GM12878 (cell line): Measurements from ENCODE around the gene GDNF. TPM values are rescaled to one million over a fixed set of nuclear protein-coding genes. Genes with fewer than 3 reads are reported as not detected.

ENCODE experiments used
- ATAC-seq: fragments of 200-7000 bp; cut with Tn5 transposase; 3 replicates; pipeline ENCODE4 v1.9.1; 2020; ENCODE audit warnings: mild to moderate bottlenecking, moderate library complexity
- BruUV-seq: library from RNA; stranded (reverse); fragments of 400-500 nt; replicated peaks from 2 replicates; lab custom pipeline; 2021; lab: Mats Ljungman, UMichigan
- CTCF ChIA-PET: fragments of 300-600 bp; sonication (Branson Sonifier 250); formaldehyde crosslinking; extraction: SDS; loops from one replicate; lab custom pipeline; 2021; ENCODE audit warnings: inconsistent platforms; lab: Yijun Ruan, JAX
- POLR2A ChIA-PET: fragments of 350-600 bp; formaldehyde crosslinking; extraction: SDS; loops from one replicate; lab custom pipeline; 2021; ENCODE audit warnings: inconsistent platforms; lab: Charles Lee
- RAD21 ChIA-PET: fragments of 300-600 bp; sonication (Branson Sonifier 250); formaldehyde crosslinking; loops from one replicate; lab custom pipeline; 2023; ENCODE audit warnings: antibody characterized with exemption; ENCODE audit not compliant: unreplicated experiment; lab: Charles Lee
- SMC1A ChIA-PET: fragments of 300-600 bp; sonication (Branson Sonifier 250); formaldehyde crosslinking; loops from one replicate; lab custom pipeline; 2023; ENCODE audit not compliant: unreplicated experiment, uncharacterized antibody; lab: Charles Lee
- DNase-seq: peaks from one replicate; pipeline ENCODE4 v3.0.0-alpha.2; 2011; ENCODE audit warnings: low read depth, low spot score
- FAIRE-seq: peaks from 3 replicates; lab custom pipeline; 2011; peaks lifted over from hg19 to GRCh38; lab: Jason Lieb, UNC
- H2AFZ ChIP-seq: 2 replicates; pipeline ENCODE4 v1.6.0; 2011; ENCODE audit warnings: low read depth, low read length, control low read depth; ENCODE audit not compliant: control insufficient read depth
- H3K27ac ChIP-seq: 2 replicates; pipeline ENCODE4 v1.5.1; 2011; ENCODE audit warnings: control low read depth; ENCODE audit not compliant: control insufficient read depth, insufficient read depth
- H3K27me3 ChIP-seq, 2 experiments: replicated peaks in 1 of 2; 2 replicates each; pipeline versions ENCODE4 v1.6.0 to v1.6.1; 2011; ENCODE audit warnings: low read length in 1 of 2; ENCODE audit not compliant: control insufficient read depth in 2 of 2, insufficient read depth in 2 of 2
- H3K36me3 ChIP-seq, 2 experiments: 2 replicates each; pipeline ENCODE4 v1.5.1; 2011; ENCODE audit warnings: low read length in 1 of 2; ENCODE audit not compliant: control insufficient read depth in 2 of 2, insufficient read depth in 2 of 2
- H3K4me1 ChIP-seq: 2 replicates; pipeline ENCODE4 v1.6.1; 2011; ENCODE audit warnings: mild to moderate bottlenecking, low read length, moderate library complexity, mixed read lengths; ENCODE audit not compliant: control insufficient read depth, insufficient read depth
- H3K4me2 ChIP-seq: 2 replicates; pipeline ENCODE4 v1.6.0; 2011; ENCODE audit warnings: control low read depth; ENCODE audit not compliant: control insufficient read depth, insufficient read depth
- H3K4me3 ChIP-seq: fragments of 200-600 bp; sonication (generic); 2 replicates; pipeline ENCODE4 v1.5.1; 2016
- H3K79me2 ChIP-seq: 2 replicates; pipeline ENCODE4 v1.6.0; 2011; ENCODE audit warnings: low read length; ENCODE audit not compliant: control insufficient read depth, insufficient read depth
- H3K9ac ChIP-seq: 2 replicates; pipeline ENCODE4 v1.8.0; 2011; ENCODE audit warnings: low read length, control low read depth, mixed read lengths; ENCODE audit not compliant: control insufficient read depth, insufficient read depth
- H3K9me3 ChIP-seq: replicated peaks from 3 replicates; pipeline ENCODE4 v1.5.1; 2011; ENCODE audit warnings: mild to moderate bottlenecking, low read length; ENCODE audit not compliant: control insufficient read depth, insufficient read depth
- H4K20me1 ChIP-seq: 2 replicates; pipeline ENCODE4 v1.6.0; 2011; ENCODE audit not compliant: control insufficient read depth, insufficient read depth
- EED ChIP-seq: sonication (generic); IDR thresholded peaks from 2 replicates; pipeline ENCODE4 v1.6.1; 2016; ENCODE audit warnings: antibody characterized with exemption, low read depth
- EP300 ChIP-seq, 2 experiments: fragments of 150-350 bp in 1 of 2; IDR thresholded peaks; 2 replicates each; pipeline ENCODE4 v1.6.1; 2011 to 2012; ENCODE audit warnings: low read depth in 2 of 2, low read length in 2 of 2, borderline replicate concordance in 1 of 2, improper control_type of control experiment in 1 of 2, inconsistent platforms in 1 of 2; ENCODE audit not compliant: control insufficient read depth in 1 of 2
- ESRRA ChIP-seq: IDR thresholded peaks from 2 replicates; pipeline ENCODE4 v1.6.1; 2012; ENCODE audit warnings: mild to moderate bottlenecking, low read length, improper control_type of control experiment
- IKZF1 ChIP-seq: fragments of 450-650 bp; conservative IDR thresholded peaks from 2 replicates; pipeline ENCODE4 v1.6.1; 2017; ENCODE audit warnings: antibody characterized with exemption, mild to moderate bottlenecking
- MEF2A ChIP-seq: IDR thresholded peaks from 2 replicates; pipeline ENCODE4 v1.6.1; 2011; ENCODE audit warnings: low read depth, mild to moderate bottlenecking, low read length, moderate library complexity; ENCODE audit not compliant: insufficient read depth
- NFXL1 ChIP-seq: fragments of 450-650 bp; IDR thresholded peaks from 2 replicates; pipeline ENCODE4 v1.6.1; 2017; ENCODE audit warnings: antibody characterized with exemption, mild to moderate bottlenecking, borderline replicate concordance
- NFYA ChIP-seq: IDR thresholded peaks from 2 replicates; pipeline ENCODE4 v1.6.1; 2011; ENCODE audit warnings: low read depth, mild to moderate bottlenecking, low read length, improper control_type of control experiment, borderline replicate concordance
- POU2F2 ChIP-seq: IDR thresholded peaks from 3 replicates; pipeline ENCODE4 v1.6.1; 2011; ENCODE audit warnings: low read depth, mild to moderate bottlenecking, low read length, borderline replicate concordance
- WRNIP1 ChIP-seq: IDR thresholded peaks from 2 replicates; pipeline ENCODE4 v1.6.1; 2011; ENCODE audit warnings: low read depth, low read length, improper control_type of control experiment, borderline replicate concordance
- ZBED1 ChIP-seq: IDR thresholded peaks from 2 replicates; pipeline ENCODE4 v1.6.1; 2016; ENCODE audit warnings: borderline replicate concordance
- ZNF207 ChIP-seq: fragments of 450-650 bp; IDR thresholded peaks from 2 replicates; pipeline ENCODE4 v1.6.1; 2014; ENCODE audit warnings: antibody characterized with exemption, mild to moderate bottlenecking, borderline replicate concordance
- WGBS: methylation state at CpG from one replicate; pipeline ENCODE4 v1.1.6; 2016; ENCODE audit warnings: low lambda C conversion rate; ENCODE audit not compliant: insufficient replicate concordance, insufficient coverage; ENCODE audit errors: missing lambda C conversion rate; 5-methylcytosine and 5-hydroxymethylcytosine counted together
- in situ Hi-C: fragments of 300-500 bp; cut with MboI; formaldehyde crosslinking; loops from 9 replicates; pipeline ENCODE4 v1.14.3; 2018; ENCODE audit warnings: mixed read lengths
- intact Hi-C: fragments of 100-400 bp; cut with micrococcal nuclease; formaldehyde crosslinking; loops from one replicate; pipeline ENCODE4 v1.14.2; 2022; ENCODE audit not compliant: unreplicated experiment
- polyA plus RNA-seq, 11 experiments: library from polyadenylated mRNA; depleted of rRNA in 4 of 11; unstranded in 6 of 11; stranded (reverse) in 5 of 11; fragments of >200 nt; fragmentation: Nextera tagmentation in 4 of 11; fragmentation: Illumina TruSeq in 1 of 11; extraction: Ambion mirVana in 4 of 11; extraction: Trizol in 1 of 11; gene quantifications; 1 replicate in 1 of 11; 2 replicates in 10 of 11; pipeline versions ENCODE4 v1.2.1 to v1.2.3, GENCODE V29; 2011 to 2016; ENCODE audit warnings: inconsistent platforms in 2 of 11, missing spikeins in 2 of 11, low read depth in 1 of 11
- total RNA-seq, 4 experiments: library from RNA; depleted of rRNA in 3 of 4; stranded (reverse); fragments of >200 nt in 3 of 4; fragmentation: Illumina TruSeq in 1 of 4; extraction: Trizol in 1 of 4; gene quantifications; 2 replicates each; pipeline versions ENCODE4 v1.2.1 to v1.2.3, GENCODE V29; 2013 to 2021

GDNF gene
- total and polyA plus RNA-seq, 10 of the 15 experiments (the other 5 are each of a cell fraction or from before 2014, with no cell fraction given) = not detected

GRCh38 chr5:37873988-37874387 is 34.1 kb upstream of the GDNF start (continued):
- TF ChIP-seq MEF2A (no peak), NFYA (no peak), ESRRA (no peak), EP300 (IDR thresholded peaks at IDR 0.05; ENCODE audit: borderline replicate concordance in 1 of 2, control insufficient read depth in 1 of 2, low read depth in 2 of 2, low read length in 2 of 2) (no peak), POU2F2 (no peak)
- TF ChIP-seq, all 136 proteins: peak for 0

GRCh38 chr5:37871023-37871815 is 31.4 kb upstream of the GDNF start:
- Histone ChIP-seq H2AFZ (no peak overlapping the region), H3K9me3 (no peaks in the 10 kb centered on the region; the same call in 2 of the 3 replicates), H3K27ac (no peak overlapping the region), H4K20me1 (no peaks in the 10 kb centered on the region), H3K4me2 (no peak overlapping the region), H3K4me3 (no peak overlapping the region), H3K27me3 (no peaks in the 10 kb centered on the region), H3K79me2 (no peaks in the 10 kb centered on the region), H3K9ac (no peak overlapping the region), H3K4me1 (no peaks in the 10 kb centered on the region), H3K36me3 (no peaks in the 10 kb centered on the region)
- no TSS peak for BruUV-seq
- WGBS = 56% methylated on average over 7 of the region's 7 CpGs
- ATAC-seq (no peak), FAIRE-seq (no peak), DNase-seq (no peak)
- POLR2A ChIA-PET = no interaction called here
- CTCF ChIA-PET = no interaction called here
- SMC1A ChIA-PET = no interaction called here
- TF ChIP-seq EED (no peak), WRNIP1 (no peak), ZBED1 (no peak), ZNF207 (no peak), NFXL1 (no peak), IKZF1 (no peak)
- in situ Hi-C loops (no loop called here), intact Hi-C loops (no loop called here)
- RAD21 ChIA-PET = no interaction called here
